Measurements from ENCODE around the gene SACM1L.

SACM1L gene

DNA sequence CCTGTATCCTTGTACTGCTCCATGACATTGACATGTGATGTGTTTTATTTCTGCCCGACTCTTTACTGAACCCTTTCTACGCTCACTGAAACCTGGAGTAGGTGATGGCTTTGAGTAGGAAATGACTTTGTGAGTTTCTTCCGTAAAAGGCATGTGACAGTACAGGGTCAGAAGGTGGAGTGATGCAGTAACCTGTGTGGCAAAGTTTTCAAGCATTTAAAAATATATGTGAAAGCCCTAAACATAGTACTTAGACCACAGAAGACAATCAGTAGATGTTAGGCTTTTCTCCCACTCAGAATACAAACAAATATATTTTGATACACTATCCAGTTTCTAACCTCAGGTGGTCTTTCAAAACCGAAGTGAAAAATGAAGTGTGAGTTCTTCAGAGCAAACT is 31.3 kb upstream of the SACM1L start:
- no peak overlapping the region for H3K4me3 ChIP-seq (ENCODE audit: insufficient read length, low read depth)
- peaks cover 12% of the 10 kb centered on the region for H3K36me3 ChIP-seq (ENCODE audit: insufficient read depth, insufficient read length, low read length)
- H3K27me3 ChIP-seq (ENCODE audit: insufficient read depth, insufficient read length): no peaks in the 10 kb centered on the region
- no peak overlapping the region for H3K9ac ChIP-seq (ENCODE audit: insufficient read length, low read depth)
- H3K9me3 ChIP-seq (ENCODE audit: insufficient read depth, low read length): no peaks in the 10 kb centered on the region
- DNase-seq (ENCODE audit: low read depth, low spot score): no peak
- no peaks in the 10 kb centered on the region for H3K4me1 ChIP-seq (ENCODE audit: insufficient read depth, insufficient read length)
- TF ChIP-seq SUZ12 (IDR thresholded peaks at IDR 0.05; ENCODE audit: extremely low read depth, insufficient read depth, insufficient read length): no peak
- TF ChIP-seq YY1 (IDR thresholded peaks at IDR 0.05; ENCODE audit: insufficient read depth, insufficient read length): no peak
- no peak for TF ChIP-seq ZNF274 (IDR thresholded peaks at IDR 0.05; ENCODE audit: low read depth, low read length)

- DNase-seq (ENCODE audit: low read depth, low spot score): peak; percentile 61
- H3K9ac ChIP-seq (ENCODE audit: insufficient read length, low read depth): no peak overlapping the region
- no peaks in the 10 kb centered on the region for H3K4me1 ChIP-seq (ENCODE audit: insufficient read depth, insufficient read length)
- TF ChIP-seq SUZ12 (IDR thresholded peaks at IDR 0.05; ENCODE audit: extremely low read depth, insufficient read depth, insufficient read length) (no peak), ZNF274 (IDR thresholded peaks at IDR 0.05; ENCODE audit: low read depth, low read length) (no peak), YY1 (IDR thresholded peaks at IDR 0.05; ENCODE audit: insufficient read depth, insufficient read length) (no peak)
- H3K4me3 ChIP-seq (ENCODE audit: insufficient read length, low read depth): no peak overlapping the region
- no peaks in the 10 kb centered on the region for H3K9me3 ChIP-seq (ENCODE audit: insufficient read depth, low read length)
- H3K36me3 ChIP-seq (ENCODE audit: insufficient read depth, insufficient read length, low read length): peaks cover 12% of the 10 kb centered on the region
- H3K27me3 ChIP-seq (ENCODE audit: insufficient read depth, insufficient read length): no peaks in the 10 kb centered on the region
These were observed 29.3 kb upstream of the SACM1L start for GRCh38 chr3:45659661-45660566.

GRCh38 chr3:45660567-45660901 is 28.7 kb upstream of the SACM1L start:
- H3K4me3 ChIP-seq (ENCODE audit: insufficient read length, low read depth): no peak overlapping the region
- H3K9me3 ChIP-seq (ENCODE audit: insufficient read depth, low read length): no peaks in the 10 kb centered on the region
- TF ChIP-seq ZNF274 (IDR thresholded peaks at IDR 0.05; ENCODE audit: low read depth, low read length): no peak
- no peak for TF ChIP-seq YY1 (IDR thresholded peaks at IDR 0.05; ENCODE audit: insufficient read depth, insufficient read length)
- no peak for TF ChIP-seq SUZ12 (IDR thresholded peaks at IDR 0.05; ENCODE audit: extremely low read depth, insufficient read depth, insufficient read length)
- no peak overlapping the region for H3K9ac ChIP-seq (ENCODE audit: insufficient read length, low read depth)
- DNase-seq (ENCODE audit: low read depth, low spot score): no peak
- no peaks in the 10 kb centered on the region for H3K4me1 ChIP-seq (ENCODE audit: insufficient read depth, insufficient read length)
- peaks cover 15% of the 10 kb centered on the region for H3K36me3 ChIP-seq (ENCODE audit: insufficient read depth, insufficient read length, low read length)
- no peaks in the 10 kb centered on the region for H3K27me3 ChIP-seq (ENCODE audit: insufficient read depth, insufficient read length)

- no peaks in the 10 kb centered on the region for H3K4me1 ChIP-seq (ENCODE audit: insufficient read depth, insufficient read length)
- peaks cover 44% of the 10 kb centered on the region for H3K36me3 ChIP-seq (ENCODE audit: insufficient read depth, insufficient read length, low read length)
- H3K9me3 ChIP-seq (ENCODE audit: insufficient read depth, low read length): no peaks in the 10 kb centered on the region
- no peak overlapping the region for H3K9ac ChIP-seq (ENCODE audit: insufficient read length, low read depth)
- H3K4me3 ChIP-seq (ENCODE audit: insufficient read length, low read depth): no peak overlapping the region
- H3K27me3 ChIP-seq (ENCODE audit: insufficient read depth, insufficient read length): no peaks in the 10 kb centered on the region
- TF ChIP-seq YY1 (IDR thresholded peaks at IDR 0.05; ENCODE audit: insufficient read depth, insufficient read length): no peak
- TF ChIP-seq ZNF274 (IDR thresholded peaks at IDR 0.05; ENCODE audit: low read depth, low read length): no peak
- TF ChIP-seq SUZ12 (IDR thresholded peaks at IDR 0.05; ENCODE audit: extremely low read depth, insufficient read depth, insufficient read length): no peak
- no peak for DNase-seq (ENCODE audit: low read depth, low spot score)
These were observed 24.6 kb upstream of the SACM1L start for GRCh38 chr3:45664578-45664977.

- no peak overlapping the region for H3K9ac ChIP-seq (ENCODE audit: insufficient read length, low read depth)
These were observed 24.1 kb upstream of the SACM1L start for GRCh38 chr3:45665101-45665572.

DNA sequence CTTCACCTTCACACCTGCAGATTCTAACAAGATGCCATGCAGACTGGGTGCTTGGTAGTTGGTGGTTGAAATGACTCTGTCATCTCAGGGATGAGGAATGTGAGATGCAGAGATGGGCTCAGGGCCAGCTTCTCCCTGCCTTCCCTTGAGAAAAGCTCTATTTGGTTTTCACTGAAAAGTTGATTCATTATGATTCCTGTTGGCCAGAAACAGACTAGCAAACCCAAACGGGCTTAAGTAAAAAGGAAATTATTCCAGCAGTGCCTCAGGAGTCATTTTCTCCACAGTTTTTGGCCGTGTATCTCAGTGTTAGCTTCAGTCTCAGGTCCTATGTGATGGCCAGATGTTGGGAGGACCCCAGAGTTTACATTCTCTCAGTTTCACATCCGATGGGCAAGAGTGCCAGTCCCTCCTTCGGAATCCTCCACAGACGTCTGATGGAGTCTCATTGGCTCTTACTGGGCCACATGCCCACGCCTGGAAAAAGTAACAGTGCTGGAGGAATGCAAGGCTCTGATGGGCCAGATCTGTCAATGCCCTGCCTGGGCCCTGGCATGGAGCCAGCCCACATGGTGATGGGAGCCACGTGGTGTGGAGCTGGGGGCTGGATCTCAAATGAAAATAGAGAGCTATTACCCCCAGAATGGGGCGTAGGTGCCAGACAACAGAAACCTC is 22.3 kb upstream of the SACM1L start:
- no peaks in the 10 kb centered on the region for H3K4me1 ChIP-seq (ENCODE audit: insufficient read depth, insufficient read length)
- H3K4me3 ChIP-seq (ENCODE audit: insufficient read length, low read depth): no peak overlapping the region
- no peak overlapping the region for H3K9ac ChIP-seq (ENCODE audit: insufficient read length, low read depth)
- no peaks in the 10 kb centered on the region for H3K27me3 ChIP-seq (ENCODE audit: insufficient read depth, insufficient read length)
- DNase-seq (ENCODE audit: low read depth, low spot score): no peak
- H3K9me3 ChIP-seq (ENCODE audit: insufficient read depth, low read length): no peaks in the 10 kb centered on the region
- TF ChIP-seq YY1 (IDR thresholded peaks at IDR 0.05; ENCODE audit: insufficient read depth, insufficient read length) (no peak), ZNF274 (IDR thresholded peaks at IDR 0.05; ENCODE audit: low read depth, low read length) (no peak), SUZ12 (IDR thresholded peaks at IDR 0.05; ENCODE audit: extremely low read depth, insufficient read depth, insufficient read length) (no peak)
- H3K36me3 ChIP-seq (ENCODE audit: insufficient read depth, insufficient read length, low read length): peaks cover 64% of the 10 kb centered on the region

More at GRCh38 chr3:45665101-45665572, 24.1 kb upstream of the SACM1L start:
- Histone ChIP-seq H3K36me3 (ENCODE audit: insufficient read depth, insufficient read length, low read length) (peaks cover 49% of the 10 kb centered on the region), H3K9me3 (ENCODE audit: insufficient read depth, low read length) (no peaks in the 10 kb centered on the region), H3K27me3 (ENCODE audit: insufficient read depth, insufficient read length) (no peaks in the 10 kb centered on the region), H3K4me1 (ENCODE audit: insufficient read depth, insufficient read length) (no peaks in the 10 kb centered on the region), H3K4me3 (ENCODE audit: insufficient read length, low read depth) (no peak overlapping the region)
- peak; percentile 75 for DNase-seq (ENCODE audit: low read depth, low spot score)
- TF ChIP-seq ZNF274 (IDR thresholded peaks at IDR 0.05; ENCODE audit: low read depth, low read length) (no peak), SUZ12 (IDR thresholded peaks at IDR 0.05; ENCODE audit: extremely low read depth, insufficient read depth, insufficient read length) (no peak), YY1 (IDR thresholded peaks at IDR 0.05; ENCODE audit: insufficient read depth, insufficient read length) (no peak)

DNA sequence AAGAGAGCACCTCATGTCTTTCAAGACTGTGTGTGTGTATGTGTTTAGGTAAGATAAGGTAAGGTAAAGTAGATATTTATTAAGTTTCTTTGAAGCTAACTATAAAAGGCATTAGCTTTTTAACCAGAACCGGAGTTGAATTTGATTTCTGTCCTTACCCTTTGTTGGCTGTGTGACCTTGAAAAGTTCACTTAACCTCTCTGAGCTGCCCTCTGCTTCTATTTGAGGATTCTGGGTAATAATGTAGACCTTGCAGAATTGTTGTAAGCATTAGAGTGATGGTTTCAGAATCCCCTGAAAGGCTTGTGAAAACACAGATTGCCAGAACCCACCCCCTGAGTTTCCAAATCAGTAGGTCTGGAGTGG is 21.6 kb upstream of the SACM1L start:
- Histone ChIP-seq H3K36me3 (ENCODE audit: insufficient read depth, insufficient read length, low read length) (peaks cover 71% of the 10 kb centered on the region), H3K9ac (ENCODE audit: insufficient read length, low read depth) (no peak overlapping the region), H3K4me1 (ENCODE audit: insufficient read depth, insufficient read length) (no peaks in the 10 kb centered on the region), H3K4me3 (ENCODE audit: insufficient read length, low read depth) (no peak overlapping the region), H3K9me3 (ENCODE audit: insufficient read depth, low read length) (no peaks in the 10 kb centered on the region), H3K27me3 (ENCODE audit: insufficient read depth, insufficient read length) (no peaks in the 10 kb centered on the region)
- TF ChIP-seq SUZ12 (IDR thresholded peaks at IDR 0.05; ENCODE audit: extremely low read depth, insufficient read depth, insufficient read length): no peak
- no peak for TF ChIP-seq ZNF274 (IDR thresholded peaks at IDR 0.05; ENCODE audit: low read depth, low read length)
- no peak for TF ChIP-seq YY1 (IDR thresholded peaks at IDR 0.05; ENCODE audit: insufficient read depth, insufficient read length)
- no peak for DNase-seq (ENCODE audit: low read depth, low spot score)
